NCI-H774 (cell line): ENCODE data around the gene GLUL.
A peak's percentile ranks its signal among the peaks of the same experiment; 100 is the strongest.
"Not testable (repeated sequence)": the region's sequence is repeated elsewhere in the genome, so short reads cannot be mapped to it uniquely, and the experiment has no call there.

Experiments
- DNase-seq: peaks from one replicate; lab custom pipeline; 2025; lab: John Stamatoyannopoulos, UW

GLUL gene

DNA sequence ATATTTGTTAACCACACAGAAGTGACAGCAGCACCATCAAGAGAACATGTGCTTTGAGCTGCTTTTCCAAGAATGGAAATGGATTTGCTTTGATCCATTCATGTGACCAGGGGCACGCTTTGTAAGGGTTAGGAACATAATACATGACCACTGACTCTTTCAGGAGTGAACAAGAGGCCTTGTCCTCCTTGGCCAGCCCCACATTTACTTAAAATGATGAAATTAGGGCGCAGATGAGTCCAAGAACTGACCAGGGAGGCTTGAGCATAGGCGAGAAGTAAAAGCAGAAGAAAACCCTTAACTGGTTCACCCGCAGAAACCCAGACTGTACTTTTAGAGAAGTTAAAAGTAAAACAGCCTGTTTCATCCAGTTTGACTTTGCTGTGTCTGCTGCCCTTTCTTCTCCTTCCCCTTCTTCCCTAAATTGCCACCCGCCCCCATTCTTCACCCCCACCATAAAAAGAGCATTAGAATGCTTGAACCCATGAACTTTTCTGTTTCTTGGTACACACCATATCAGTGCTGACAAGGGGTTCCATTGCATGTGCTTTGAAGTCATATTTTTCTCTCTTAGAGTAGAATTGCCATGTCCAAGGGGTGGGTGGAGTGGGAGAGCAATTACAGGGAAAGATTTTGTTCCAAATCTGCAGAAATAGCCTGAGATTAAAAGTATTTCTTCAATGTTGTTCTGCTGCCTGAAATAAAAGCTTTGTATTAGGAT, 2.6 kb upstream of the GLUL start:
- no peak for DNase-seq

DNA sequence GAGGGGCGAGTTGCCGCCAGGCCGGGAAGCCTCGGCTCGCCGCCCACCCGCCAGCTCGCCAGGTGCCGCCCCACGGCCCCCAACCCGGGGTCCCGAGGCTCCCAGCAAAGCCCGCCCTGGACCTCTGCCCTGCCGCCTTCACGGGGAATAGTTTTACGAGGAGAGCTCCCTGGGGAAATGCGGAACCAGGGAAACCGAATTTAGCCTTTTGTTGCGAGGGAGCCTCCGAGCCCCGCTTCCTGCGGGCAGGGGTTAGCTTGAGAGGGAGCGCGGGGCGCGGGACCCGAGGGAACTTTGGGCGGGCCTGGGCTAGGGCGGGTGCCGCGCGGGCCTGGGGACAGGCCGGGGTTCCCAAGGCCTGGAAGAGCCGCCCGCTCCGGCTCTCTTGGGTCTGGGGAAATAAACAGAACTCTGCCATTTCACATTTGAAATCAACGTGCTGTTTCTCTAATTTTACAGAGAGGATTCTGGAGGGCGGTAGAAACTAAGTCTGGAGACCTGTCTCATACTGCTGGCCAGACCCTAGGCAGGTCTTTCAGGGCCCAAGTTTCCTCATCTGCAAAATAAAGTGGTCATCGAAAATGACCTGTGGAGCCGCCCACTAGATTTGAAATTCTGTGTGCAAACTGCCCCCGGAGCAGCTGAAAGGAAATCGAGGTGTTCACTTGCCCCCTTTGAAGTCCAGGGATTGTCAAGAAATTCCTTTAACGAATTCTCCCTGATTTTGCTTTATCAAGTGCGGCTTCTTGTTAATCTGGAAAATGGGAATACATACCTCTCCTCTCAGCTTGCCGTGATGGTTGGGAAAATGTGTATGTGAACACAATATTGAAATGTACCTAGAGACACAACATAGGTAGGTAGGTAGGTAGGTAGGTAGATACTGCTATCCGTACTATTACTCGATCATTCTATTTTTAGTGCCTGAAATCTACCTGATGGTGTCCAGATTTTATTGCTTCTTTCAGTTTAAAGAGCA, 749 bp upstream of the GLUL start:
- no peak for DNase-seq

DNA sequence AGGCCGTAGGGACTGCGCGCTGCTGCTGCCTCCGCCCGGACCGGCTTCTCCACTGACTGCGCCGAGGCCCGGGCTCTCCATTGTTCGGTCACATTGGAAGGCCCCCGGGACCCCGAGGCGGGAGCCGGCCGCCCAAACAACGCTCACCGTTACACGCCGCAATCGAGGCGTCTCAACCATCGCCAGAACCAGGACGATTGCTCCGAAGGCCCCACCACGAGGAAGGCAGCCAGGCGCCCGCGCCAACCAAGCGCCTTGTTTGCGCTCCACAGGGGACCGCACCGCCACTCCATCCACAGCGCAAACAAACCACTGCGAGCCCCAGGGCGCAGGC, 595 bp downstream of the GLUL start:
- DNase-seq: peak; percentile 79

GRCh38 chr1:182389619-182390047, 2.0 kb downstream of the GLUL start:
- DNase-seq: no peak

DNA sequence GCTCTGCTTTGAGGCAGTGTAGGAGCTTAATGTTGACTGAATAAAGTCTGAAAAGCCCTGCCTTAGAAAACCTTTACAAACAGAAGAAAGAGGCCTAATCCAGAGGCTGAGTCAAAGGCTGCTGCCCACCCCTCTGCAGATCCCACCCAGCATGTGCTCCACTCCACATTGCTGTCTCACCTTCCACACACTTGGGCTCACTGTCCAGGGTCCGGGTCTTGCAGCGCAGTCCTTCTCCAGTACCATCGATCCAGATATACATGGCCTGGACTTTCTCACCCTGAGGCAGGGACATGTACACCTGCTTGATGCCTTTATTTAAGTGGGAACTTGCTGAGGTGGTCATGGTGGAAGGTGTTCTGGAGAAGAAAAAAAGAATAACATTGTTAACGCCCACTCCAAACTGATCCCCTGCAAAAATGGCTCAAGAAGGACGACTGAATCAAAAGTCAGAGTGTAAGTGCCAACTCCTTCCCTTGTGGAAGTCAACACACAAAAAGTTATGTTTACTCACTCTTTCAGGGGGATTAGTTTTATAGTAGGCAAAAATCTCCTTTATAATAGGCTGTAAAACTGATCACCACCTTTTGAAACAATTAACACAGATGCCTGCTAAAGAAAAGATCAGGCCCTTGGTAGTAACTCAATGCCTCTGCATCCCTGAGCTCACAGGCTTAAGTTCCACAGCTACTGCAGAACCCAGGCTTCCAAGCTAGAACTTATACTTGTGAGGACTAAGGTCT, 3.0 kb downstream of the GLUL start:
- no peak for DNase-seq

GRCh38 chr1:182387566-182387965, 4.0 kb downstream of the GLUL start:
- no peak for DNase-seq

DNA sequence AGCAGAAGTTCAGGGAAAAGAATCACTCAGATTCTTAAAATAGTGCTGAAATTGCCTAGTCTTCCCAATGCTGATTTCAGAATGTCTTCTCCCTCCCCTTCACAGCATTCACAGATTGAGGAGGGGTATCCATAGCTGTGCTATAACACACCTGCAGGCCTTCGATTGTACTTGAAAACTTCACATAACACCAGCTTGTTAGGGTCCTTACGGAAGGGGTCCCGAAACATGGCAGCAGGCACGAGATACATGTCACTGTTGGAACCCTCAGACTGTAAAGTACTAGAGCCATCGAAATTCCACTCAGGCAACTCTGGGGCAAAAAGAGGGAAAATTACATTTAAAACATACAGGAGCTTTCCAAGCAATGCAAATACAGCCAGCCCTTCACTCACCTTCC, 4.6 kb downstream of the GLUL start:
- no peak for DNase-seq

DNA sequence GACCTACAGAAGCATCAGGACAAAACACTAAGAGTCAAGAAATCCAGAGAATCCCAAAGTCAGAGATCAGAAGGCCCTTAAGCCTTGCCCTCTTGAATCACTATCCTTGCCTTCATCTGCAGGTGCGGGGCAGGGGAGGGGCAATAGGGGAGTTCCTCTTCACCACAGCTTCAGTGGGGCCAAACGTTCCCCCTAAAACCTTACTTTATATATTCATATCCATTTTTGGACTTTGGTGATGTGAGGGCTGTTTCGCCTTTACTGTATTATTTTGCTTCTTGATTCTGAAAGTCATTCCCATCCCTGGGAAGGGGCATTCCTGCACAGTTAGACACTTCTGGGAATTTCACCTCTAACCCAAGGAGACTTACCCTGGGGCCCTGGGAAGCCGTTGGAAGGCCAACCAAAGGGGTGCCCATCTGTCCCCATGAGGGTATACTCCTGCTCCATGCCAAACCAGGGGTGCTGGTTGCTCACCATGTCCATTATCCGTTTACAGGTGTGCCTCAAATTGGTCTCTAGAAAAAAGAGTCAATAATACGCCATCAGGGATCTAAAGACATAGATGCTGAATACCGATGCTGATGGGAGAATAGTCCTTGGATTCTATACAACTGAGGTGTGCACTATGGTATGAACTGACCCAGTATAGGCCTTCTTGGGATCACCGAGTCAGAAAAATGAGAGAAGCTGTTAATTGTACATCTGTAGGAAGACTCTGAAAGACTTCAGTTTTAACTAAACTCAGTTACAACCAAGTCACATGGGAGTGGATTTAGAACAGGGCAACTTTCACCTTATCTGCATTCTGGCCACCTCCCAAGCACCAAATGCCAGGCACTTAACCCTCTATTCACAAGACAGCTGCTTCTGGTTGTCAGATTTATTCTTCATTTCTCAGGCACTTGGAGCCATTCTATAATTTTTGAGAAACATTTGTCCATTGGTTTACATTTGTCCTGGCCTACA, 5.4 kb downstream of the GLUL start:
- no peak for DNase-seq

GRCh38 chr1:182384387-182384960, 7.1 kb downstream of the GLUL start:
- DNase-seq: no peak

GRCh38 chr1:182383934-182384333, 7.7 kb downstream of the GLUL start:
- no peak for DNase-seq

DNA sequence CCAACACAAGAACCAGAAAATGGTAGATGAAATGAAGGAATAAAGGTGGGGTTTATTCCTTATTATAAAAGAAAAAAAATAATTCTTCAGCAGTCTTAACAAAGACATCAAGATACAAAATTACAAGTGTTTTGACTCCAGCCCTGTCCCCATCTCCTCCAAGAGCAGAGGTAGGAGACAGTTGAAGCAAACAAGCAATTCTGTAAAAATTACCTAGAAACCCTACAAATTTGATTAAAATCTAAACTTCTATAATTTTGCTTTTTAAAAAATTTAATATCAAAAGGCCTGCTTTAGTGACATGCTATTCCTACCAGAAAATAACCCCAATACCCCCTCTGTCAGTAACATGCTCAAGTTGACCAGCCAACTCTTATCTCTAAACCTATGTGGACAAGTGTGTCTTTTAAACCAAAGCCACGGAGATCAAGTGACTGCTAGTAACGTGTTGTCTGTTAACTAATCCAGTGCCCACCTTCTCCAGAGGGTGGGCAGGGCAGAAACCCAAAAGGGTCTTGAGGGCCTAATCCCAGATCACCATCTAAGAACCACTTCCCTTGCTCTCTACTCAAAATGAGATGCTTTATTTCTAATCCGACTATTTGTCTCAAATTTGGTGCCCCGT, 8.4 kb downstream of the GLUL start:
- no peak for DNase-seq

GRCh38 chr1:182381962-182382819, 9.4 kb downstream of the GLUL start:
- DNase-seq: no peak

DNA sequence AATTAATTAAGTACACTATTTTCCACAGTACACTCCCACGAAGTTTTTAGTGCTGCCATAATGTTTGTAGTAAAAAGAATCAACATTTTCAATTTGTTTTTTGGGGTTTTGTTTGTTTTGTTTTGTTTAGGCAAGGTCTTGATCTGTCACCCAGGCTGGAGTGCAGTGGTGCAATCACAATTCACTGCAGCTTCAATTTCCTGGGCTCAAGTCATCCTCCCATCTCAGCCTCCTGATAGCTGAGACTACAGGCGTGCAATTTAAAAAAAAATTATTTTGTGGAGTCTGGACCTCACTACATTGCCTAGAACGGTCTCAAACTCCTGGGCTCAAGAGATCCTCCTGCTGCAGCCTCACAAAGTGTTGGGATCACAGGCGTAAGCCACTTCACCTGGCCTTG, 11.4 kb downstream of the GLUL start:
- DNase-seq: no peak

DNA sequence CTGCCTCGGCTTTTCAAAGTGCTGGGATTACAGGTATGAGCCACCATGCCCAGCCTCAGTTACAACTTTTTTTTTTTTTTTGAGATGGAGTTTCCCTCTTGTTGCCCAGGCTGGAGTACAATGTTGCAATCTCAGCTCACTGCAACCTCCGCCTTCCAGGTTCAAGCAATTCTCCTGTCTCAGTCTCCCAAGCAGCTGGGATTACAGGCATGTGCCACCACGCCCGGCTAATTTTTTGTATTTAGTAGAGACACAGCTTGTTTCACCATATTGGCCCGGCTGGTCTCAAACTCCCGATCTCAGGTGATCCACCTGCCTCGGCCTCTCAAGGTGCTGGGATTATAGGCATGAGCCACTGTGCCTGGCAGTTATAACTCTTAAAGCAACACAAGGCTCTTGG, 11.8 kb downstream of the GLUL start:
- DNase-seq: not testable (repeated sequence)

DNA sequence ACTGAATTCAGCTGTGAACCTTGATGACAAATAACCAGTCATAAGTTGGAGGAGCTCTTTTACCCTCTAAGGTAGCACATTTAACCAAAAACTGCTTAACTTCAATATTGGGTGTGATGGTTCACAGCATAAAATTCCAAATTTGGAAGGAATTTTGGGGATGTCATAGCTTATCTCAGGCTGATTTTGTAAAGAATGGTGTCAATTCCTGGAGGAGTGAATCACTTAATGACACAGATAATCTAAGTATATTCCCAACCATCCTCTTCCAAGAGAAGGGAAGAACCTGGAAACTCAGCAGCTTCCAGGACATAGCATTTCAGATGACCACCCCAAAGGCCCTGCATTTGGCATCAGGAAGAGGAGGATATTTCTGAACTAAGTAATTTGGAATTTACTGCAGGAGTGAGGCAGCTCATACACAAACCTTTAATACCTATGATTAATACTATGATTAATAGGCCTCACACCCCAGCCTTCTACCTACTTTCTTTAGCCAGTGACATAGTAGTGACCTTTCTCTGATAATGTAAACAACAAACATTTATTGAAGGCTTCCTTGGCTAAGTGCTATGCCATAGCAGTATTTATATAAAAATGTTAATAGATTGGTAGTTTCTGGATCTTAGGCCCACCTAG, 14.5 kb downstream of the GLUL start:
- DNase-seq: no peak

- no peak for DNase-seq
Measured at GRCh38 chr1:182374101-182374834, 17.3 kb downstream of the GLUL start.

DNA sequence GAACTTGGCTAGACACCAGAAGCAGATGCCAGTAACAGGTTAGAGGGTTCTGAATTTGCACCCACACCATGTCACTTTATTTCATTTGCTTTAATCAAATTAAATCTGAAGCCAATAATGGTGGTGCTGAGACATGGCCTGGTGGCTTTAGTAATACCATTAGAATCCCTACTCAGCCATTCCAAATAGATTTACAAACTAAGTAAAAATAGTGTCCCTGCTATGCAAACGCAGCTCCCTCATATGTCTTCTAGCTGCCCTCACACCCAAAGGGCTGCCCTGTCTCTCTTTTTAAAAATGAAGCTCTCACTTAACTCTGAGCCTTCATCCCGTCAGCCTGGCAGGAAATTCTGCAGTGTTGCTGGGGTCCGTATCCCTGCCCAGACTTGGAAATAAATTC, 21.1 kb downstream of the GLUL start:
- no peak for DNase-seq

- no peak for DNase-seq
Measured at GRCh38 chr1:182368903-182369302, 22.7 kb downstream of the GLUL start.
